Osteocyte (in vitro differentiated cells): ENCODE results near the gene MGAM2. TPM values are rescaled to one million over a fixed set of nuclear protein-coding genes. Genes with fewer than 3 reads are reported as not detected.

ENCODE experiments used
- DNase-seq: peaks from one replicate; pipeline ENCODE4 v3.0.0; 2021; ENCODE audit warnings: mixed read lengths; ENCODE audit not compliant: unreplicated experiment; ENCODE audit errors: extremely low spot score
- H3K27ac Mint-ChIP-seq: one replicate; pipeline ENCODE4 v1.8.0; 2021; ENCODE audit warnings: mild to moderate bottlenecking, mixed read lengths; ENCODE audit not compliant: unreplicated experiment
- H3K27me3 Mint-ChIP-seq: one replicate; pipeline ENCODE4 v1.8.0; 2021; ENCODE audit warnings: mixed read lengths; ENCODE audit not compliant: unreplicated experiment
- H3K36me3 Mint-ChIP-seq: one replicate; pipeline ENCODE4 v1.8.0; 2021; ENCODE audit warnings: mixed read lengths; ENCODE audit not compliant: unreplicated experiment
- H3K4me1 Mint-ChIP-seq: one replicate; pipeline ENCODE4 v1.8.0; 2021; ENCODE audit warnings: mixed read lengths; ENCODE audit not compliant: unreplicated experiment
- H3K4me3 Mint-ChIP-seq: one replicate; pipeline ENCODE4 v1.8.0; 2021; ENCODE audit warnings: mild to moderate bottlenecking, moderate library complexity, mixed read lengths; ENCODE audit not compliant: unreplicated experiment
- H3K9me3 Mint-ChIP-seq: one replicate; pipeline ENCODE4 v1.8.0; 2021; ENCODE audit warnings: mixed read lengths; ENCODE audit not compliant: unreplicated experiment
- CTCF ChIP-seq: fragments of 200-600 bp; sonication (generic); IDR thresholded peaks from 2 replicates; pipeline ENCODE4 v1.5.0; 2021; ENCODE audit warnings: antibody characterized with exemption, mild to moderate bottlenecking, moderate library complexity
- total RNA-seq: library from RNA; stranded (reverse); gene quantifications from 2 replicates; pipeline ENCODE4 v1.2.1, GENCODE V29; 2021

Gene MGAM2
- total RNA-seq, 1 donor from 2014 or later, result not detected

GRCh38 chr7:142133731-142134148 is 22.2 kb downstream of the MGAM2 start:
- H3K9me3 Mint-ChIP-seq, result no peaks in the 10 kb centered on the region
- peaks cover 9% of the 10 kb centered on the region for H3K27me3 Mint-ChIP-seq
- H3K36me3 Mint-ChIP-seq, result no peaks in the 10 kb centered on the region
- no peak overlapping the region for H3K27ac Mint-ChIP-seq
- TF ChIP-seq CTCF, result no peak
- H3K4me1 Mint-ChIP-seq, result no peaks in the 10 kb centered on the region
- no peak for DNase-seq
- H3K4me3 Mint-ChIP-seq, result no peak overlapping the region

GRCh38 chr7:142134909-142135308 is 23.4 kb downstream of the MGAM2 start:
- Mint-ChIP-seq H3K27me3 (peaks cover 9% of the 10 kb centered on the region), H3K4me3 (no peak overlapping the region), H3K36me3 (no peaks in the 10 kb centered on the region), H3K9me3 (no peaks in the 10 kb centered on the region), H3K27ac (no peak overlapping the region), H3K4me1 (no peaks in the 10 kb centered on the region)
- no peak for DNase-seq
- TF ChIP-seq CTCF, result no peak

- Mint-ChIP-seq H3K9me3 (no peaks in the 10 kb centered on the region), H3K4me1 (no peaks in the 10 kb centered on the region), H3K27me3 (peaks cover 3% of the 10 kb centered on the region), H3K27ac (no peak overlapping the region), H3K36me3 (no peaks in the 10 kb centered on the region), H3K4me3 (no peak overlapping the region)
- no peak for DNase-seq
- TF ChIP-seq CTCF, result no peak
Observed at GRCh38 chr7:142138996-142139395, 27.5 kb downstream of the MGAM2 start.

- peaks cover 4% of the 10 kb centered on the region for H3K27me3 Mint-ChIP-seq
- no peaks in the 10 kb centered on the region for H3K4me1 Mint-ChIP-seq
Observed at GRCh38 chr7:142139597-142140400, 28.3 kb downstream of the MGAM2 start.

More at GRCh38 chr7:142139597-142140400, 28.3 kb downstream of the MGAM2 start:
- Mint-ChIP-seq H3K9me3 (no peaks in the 10 kb centered on the region), H3K27ac (no peak overlapping the region), H3K4me3 (no peak overlapping the region), H3K36me3 (no peaks in the 10 kb centered on the region)
- no peak for TF ChIP-seq CTCF
- DNase-seq, result no peak
